CD4-positive, alpha-beta memory T cell (primary cell): ENCODE data around the gene DGKG. TPM values are rescaled to one million over a fixed set of nuclear protein-coding genes. Genes with fewer than 3 reads are reported as not detected.

Experiments
- CTCF ChIA-PET: fragments of 350-600 bp; sonication (Branson Sonifier 250); formaldehyde crosslinking; loops from one replicate; lab custom pipeline; 2021; ENCODE audit warnings: inconsistent platforms; ENCODE audit not compliant: partially characterized antibody; lab: Charles Lee
- POLR2A ChIA-PET: fragments of 350-600 bp; sonication (Branson Sonifier 250); formaldehyde crosslinking; loops from one replicate; lab custom pipeline; 2021; ENCODE audit not compliant: partially characterized antibody; lab: Charles Lee
- DNase-seq, 5 donors: peaks; one replicate each; pipeline versions ENCODE4 v3.0.0 to v3.0.0-alpha.2; 2020 to 2022; ENCODE audit warnings: mixed read lengths in 1 of 5
- H3K27ac ChIP-seq: one replicate; pipeline ENCODE4 v1.7.0; 2013; ENCODE audit warnings: low read depth, low read length
- H3K27me3 ChIP-seq: 2 replicates; pipeline ENCODE4 v1.7.0; 2013; ENCODE audit warnings: mild to moderate bottlenecking, low read length, moderate library complexity; ENCODE audit not compliant: insufficient read depth
- H3K36me3 ChIP-seq: 2 replicates; pipeline ENCODE4 v1.7.0; 2013; ENCODE audit warnings: mild to moderate bottlenecking, low read length, moderate library complexity; ENCODE audit not compliant: insufficient read depth
- H3K4me1 ChIP-seq: 2 replicates; pipeline ENCODE4 v1.7.0; 2013; ENCODE audit warnings: mild to moderate bottlenecking, low read length, moderate library complexity; ENCODE audit not compliant: insufficient read depth
- H3K4me3 ChIP-seq, 2 donors: one replicate each; pipeline ENCODE4 v1.7.0; 2013; ENCODE audit warnings: low read length in 2 of 2, mild to moderate bottlenecking in 1 of 2
- H3K9me3 ChIP-seq, 2 donors: one replicate each; pipeline ENCODE4 v1.7.0; 2013; ENCODE audit warnings: low read length in 2 of 2, control low read depth in 1 of 2; ENCODE audit not compliant: control insufficient read depth in 1 of 2
- H3K27ac Mint-ChIP-seq, 7 donors: one replicate each; pipeline ENCODE4 v1.8.0; 2020 to 2021; ENCODE audit warnings: mixed read lengths in 7 of 7, mild to moderate bottlenecking in 6 of 7, inconsistent platforms in 3 of 7, moderate library complexity in 3 of 7
- H3K27me3 Mint-ChIP-seq, 2 donors: one replicate each; pipeline ENCODE4 v1.8.0; 2020 to 2021; ENCODE audit warnings: mixed read lengths in 2 of 2
- H3K36me3 Mint-ChIP-seq, 2 donors: one replicate each; pipeline ENCODE4 v1.8.0; 2020 to 2021; ENCODE audit warnings: mixed read lengths in 2 of 2, inconsistent platforms in 1 of 2, mild to moderate bottlenecking in 1 of 2
- H3K4me1 Mint-ChIP-seq, 4 donors: one replicate each; pipeline ENCODE4 v1.8.0; 2020 to 2021; ENCODE audit warnings: mixed read lengths in 4 of 4, mild to moderate bottlenecking in 1 of 4
- H3K4me3 Mint-ChIP-seq, 8 donors: one replicate each; pipeline ENCODE4 v1.8.0; 2020 to 2021; ENCODE audit warnings: mixed read lengths in 8 of 8, mild to moderate bottlenecking in 7 of 8, moderate library complexity in 6 of 8, inconsistent platforms in 3 of 8
- H3K9me3 Mint-ChIP-seq, 8 donors: one replicate each; pipeline ENCODE4 v1.8.0; 2020 to 2021; ENCODE audit warnings: mixed read lengths in 8 of 8, mild to moderate bottlenecking in 5 of 8, inconsistent platforms in 3 of 8, moderate library complexity in 1 of 8
- intact Hi-C: fragments of 100-400 bp; cut with micrococcal nuclease; formaldehyde crosslinking; loops from one replicate; pipeline ENCODE4 v1.15.1; 2023
- polyA plus RNA-seq, 2 donors: library from polyadenylated mRNA; unstranded; fragments of 300-500 nt; fragmentation: Illumina TruSeq; gene quantifications; one replicate each; pipeline ENCODE4 v1.2.3, GENCODE V29; 2021
- total RNA-seq, 2 experiments: library from RNA; stranded (reverse); gene quantifications; one replicate each; pipeline ENCODE4 v1.2.3, GENCODE V29; 2021

DGKG gene
- total and polyA plus RNA-seq, 4 experiments from 2014 or later, result 0.75 TPM; not detected in 3

DNA sequence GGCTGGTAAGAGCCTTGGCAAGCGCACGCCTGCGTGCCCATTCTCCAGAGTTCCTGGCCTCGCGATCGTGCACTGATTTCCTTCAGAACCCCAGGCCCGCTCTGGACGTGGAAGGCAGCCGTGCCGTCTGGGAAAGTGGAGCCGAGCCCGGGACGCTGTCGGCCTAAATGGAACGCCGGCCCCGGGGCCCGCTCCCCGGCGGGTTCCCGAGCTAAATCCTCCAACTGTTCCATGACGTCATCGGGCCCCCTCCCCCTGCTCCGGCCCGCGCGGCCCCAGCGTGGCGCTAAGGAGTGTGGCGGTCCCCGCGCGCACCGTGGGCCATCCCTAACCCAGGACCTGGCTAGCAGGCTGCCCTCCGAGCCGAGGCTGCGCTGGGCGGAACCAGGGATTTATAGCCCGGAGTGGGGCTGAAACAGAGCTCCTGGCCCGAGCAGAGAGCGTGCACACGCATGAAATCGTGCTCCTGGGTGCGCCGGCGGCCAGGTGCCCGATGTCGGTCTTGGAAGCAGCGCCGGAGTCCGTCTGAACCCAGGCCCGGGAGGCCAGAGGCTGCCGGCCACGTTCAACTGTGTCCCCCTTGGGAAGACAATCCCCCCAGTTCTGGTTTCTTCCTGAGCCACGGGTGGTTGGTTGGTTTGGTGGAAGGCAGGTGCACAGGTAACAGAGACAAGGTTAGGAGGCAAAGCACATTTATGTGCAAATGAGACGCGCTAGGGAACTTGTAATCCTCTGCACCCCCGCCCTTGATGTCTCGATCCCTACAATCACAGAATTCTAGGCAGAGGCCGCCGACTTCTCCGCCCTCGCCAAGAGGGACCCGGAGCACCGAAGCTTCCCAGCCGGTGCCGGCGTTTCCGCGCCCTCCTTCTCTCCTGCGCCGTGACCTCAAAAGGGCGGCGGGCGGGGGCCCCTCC is 168.2 kb downstream of the DGKG start:
- H3K27me3 ChIP-seq, result peaks cover 4% of the 10 kb centered on the region
- no peak overlapping the region for H3K27ac ChIP-seq
- CTCF ChIA-PET, result no interaction called here
- Mint-ChIP-seq H3K27me3 (peaks cover 25 to 26% of the 10 kb centered on the region in 2 donors), H3K9me3 (peaks cover 0 to 2% (median 0%) of the 10 kb centered on the region in 8 donors), H3K36me3 (no peaks in the 10 kb centered on the region), H3K27ac (no peak overlapping the region), H3K4me1 (peaks cover 0 to 8% (median 2%) of the 10 kb centered on the region in 4 donors), H3K4me3 (peak overlapping the region in 2 of 8 donors; percentile 14 to 32)
- no peaks in the 10 kb centered on the region for H3K9me3 ChIP-seq
- POLR2A ChIA-PET, result no interaction called here
- H3K4me1 ChIP-seq, result no peaks in the 10 kb centered on the region
- H3K4me3 ChIP-seq, result no peak overlapping the region
- intact Hi-C loops, result no loop called here
- DNase-seq, result no peak
- no peaks in the 10 kb centered on the region for H3K36me3 ChIP-seq

DNA sequence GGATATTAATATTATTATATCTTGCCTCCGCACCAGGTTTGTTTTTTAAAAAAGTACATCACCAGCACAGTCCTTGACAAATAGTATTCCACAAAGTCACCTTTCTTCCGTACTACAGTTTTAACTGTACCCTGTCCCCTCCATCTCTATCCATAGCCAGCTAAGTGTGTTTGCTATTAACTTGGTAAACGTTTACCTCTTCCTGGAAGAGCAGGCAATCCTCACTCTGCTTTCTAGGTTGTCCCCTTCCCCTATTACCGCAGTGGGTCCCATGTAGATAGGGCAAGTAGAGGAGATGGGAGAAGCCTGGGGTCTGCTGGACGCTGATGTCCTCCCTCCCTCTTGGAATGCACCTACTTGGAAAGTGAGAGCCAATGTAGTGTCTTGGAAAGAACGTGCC is 169.2 kb downstream of the DGKG start:
- H3K4me3 ChIP-seq, result no peak overlapping the region
- Mint-ChIP-seq H3K36me3 (no peaks in the 10 kb centered on the region), H3K9me3 (peaks cover 0 to 2% (median 0%) of the 10 kb centered on the region in 8 donors), H3K27me3 (peaks cover 25 to 26% of the 10 kb centered on the region in 2 donors), H3K4me1 (peaks cover 0 to 8% (median 2%) of the 10 kb centered on the region in 4 donors), H3K27ac (no peak overlapping the region), H3K4me3 (no peak overlapping the region)
- POLR2A ChIA-PET, result no interaction called here
- intact Hi-C loops, result no loop called here
- peaks cover 4% of the 10 kb centered on the region for H3K27me3 ChIP-seq
- no peaks in the 10 kb centered on the region for H3K36me3 ChIP-seq
- no peaks in the 10 kb centered on the region for H3K9me3 ChIP-seq
- DNase-seq, result no peak
- H3K27ac ChIP-seq, result no peak overlapping the region
- CTCF ChIA-PET, result no interaction called here
- no peaks in the 10 kb centered on the region for H3K4me1 ChIP-seq

DNA sequence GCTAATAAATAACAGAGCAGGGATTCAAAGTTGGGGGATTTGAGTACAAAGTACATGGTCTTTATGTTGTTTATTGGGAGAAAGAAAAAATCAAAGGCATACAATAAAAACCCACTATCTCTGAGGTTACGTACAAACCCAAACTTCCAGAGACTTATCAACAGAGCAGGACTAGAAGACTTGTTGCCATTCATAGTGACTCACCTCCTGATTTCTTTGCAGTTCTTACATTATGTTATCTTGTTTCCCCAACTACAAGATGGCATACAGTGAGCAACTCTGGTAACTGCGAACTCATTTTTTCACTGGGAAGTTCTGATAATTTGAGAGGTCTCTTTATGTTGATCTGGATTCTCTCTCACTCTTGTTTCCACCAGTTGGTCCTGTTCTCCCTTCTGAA is 172.5 kb downstream of the DGKG start:
- CTCF ChIA-PET, result no interaction called here
- H3K27ac Mint-ChIP-seq, result no peak overlapping the region
- intact Hi-C loops, result no loop called here

GRCh38 chr3:186187401-186188275 is 174.4 kb downstream of the DGKG start:
- intact Hi-C loops, result no loop called here
- Mint-ChIP-seq H3K4me3 (no peak overlapping the region), H3K36me3 (no peaks in the 10 kb centered on the region), H3K4me1 (peaks cover 11 to 16% (median 13%) of the 10 kb centered on the region in 4 donors), H3K27ac (no peak overlapping the region), H3K9me3 (no peaks in the 10 kb centered on the region), H3K27me3 (peaks cover 7 to 10% of the 10 kb centered on the region in 2 donors)
- H3K4me3 ChIP-seq, result no peak overlapping the region
- H3K9me3 ChIP-seq, result no peaks in the 10 kb centered on the region
- no peak for DNase-seq
- H3K4me1 ChIP-seq, result peaks cover 14% of the 10 kb centered on the region
- no peaks in the 10 kb centered on the region for H3K27me3 ChIP-seq
- ChIA-PET CTCF (no interaction called here), POLR2A (no interaction called here)
- no peaks in the 10 kb centered on the region for H3K36me3 ChIP-seq
- H3K27ac ChIP-seq, result no peak overlapping the region

More for the DNA sequence above, 172.5 kb downstream of the DGKG start:
- H3K4me3 Mint-ChIP-seq, result no peak overlapping the region
- H3K27me3 ChIP-seq, result no peaks in the 10 kb centered on the region
- H3K36me3 ChIP-seq, result no peaks in the 10 kb centered on the region
- H3K27me3 Mint-ChIP-seq, result peaks cover 18 to 19% of the 10 kb centered on the region in 2 donors
- POLR2A ChIA-PET, result no interaction called here
- no peaks in the 10 kb centered on the region for H3K9me3 ChIP-seq
- no peak for DNase-seq
- no peak overlapping the region for H3K4me3 ChIP-seq
- H3K4me1 ChIP-seq, result peaks cover 13% of the 10 kb centered on the region
- no peak overlapping the region for H3K27ac ChIP-seq
- H3K9me3 Mint-ChIP-seq, result peaks cover 0 to 1% (median 0%) of the 10 kb centered on the region in 8 donors
- H3K4me1 Mint-ChIP-seq, result peaks cover 11 to 21% (median 14%) of the 10 kb centered on the region in 4 donors
- H3K36me3 Mint-ChIP-seq, result no peaks in the 10 kb centered on the region

DNA sequence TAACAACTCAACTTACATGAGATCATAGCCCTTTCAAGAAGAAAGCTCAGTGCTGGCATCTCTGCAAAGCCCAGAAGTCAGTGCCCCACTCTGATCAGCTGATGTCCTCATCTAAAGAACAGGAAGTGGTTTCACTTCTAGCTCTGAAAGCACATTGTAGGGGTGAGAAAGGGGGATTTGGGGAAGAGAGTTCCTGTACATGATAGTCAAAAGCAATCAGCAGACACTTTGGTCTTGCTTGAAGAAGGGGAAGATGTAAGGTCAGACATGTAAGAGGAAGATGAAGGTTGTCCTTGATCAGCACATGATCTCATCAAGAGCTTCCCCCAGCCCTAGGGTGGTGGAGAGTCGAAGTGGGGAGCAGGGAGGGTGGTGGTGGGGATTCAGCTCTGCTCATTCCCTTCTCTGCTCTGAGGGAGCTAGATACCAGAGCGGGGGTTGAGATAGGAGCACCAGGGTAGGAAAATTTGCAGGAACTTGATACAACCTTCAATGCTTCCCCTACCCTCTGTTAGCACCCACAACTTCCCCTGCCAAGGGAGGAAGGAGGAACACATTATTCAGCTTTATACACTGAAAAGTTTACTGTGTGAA is 176.7 kb downstream of the DGKG start:
- ChIA-PET POLR2A (interaction anchor here (0.6 kb wide), 1 partner anchor 731 kb away, joined by 3 read pairs; no protein-coding TSS in a partner anchor), CTCF (interaction anchor here (1.4 to 1.8 kb wide), 3 partner anchors 202 to 431 kb away, joined by 3 to 5 read pairs (median 3); no protein-coding TSS in a partner anchor)
- no peaks in the 10 kb centered on the region for H3K36me3 Mint-ChIP-seq
- peak overlapping the region in 5 of 8 donors; percentile 0 to 75 (median 65) for H3K4me3 Mint-ChIP-seq
- Histone ChIP-seq H3K27ac (no peak overlapping the region), H3K4me1 (peaks cover 14% of the 10 kb centered on the region), H3K27me3 (no peaks in the 10 kb centered on the region), H3K4me3 (no peak overlapping the region), H3K9me3 (no peaks in the 10 kb centered on the region), H3K36me3 (no peaks in the 10 kb centered on the region)
- H3K27ac Mint-ChIP-seq, result peak overlapping the region in 4 of 7 donors; percentile 1 to 44 (median 8)
- intact Hi-C loops, result no loop called here
- no peaks in the 10 kb centered on the region for H3K9me3 Mint-ChIP-seq
- H3K4me1 Mint-ChIP-seq, result peaks cover 11 to 16% (median 13%) of the 10 kb centered on the region in 4 donors
- DNase-seq, result peak; percentile 10 to 44 (median 21)
- peaks cover 5 to 6% of the 10 kb centered on the region in 2 donors for H3K27me3 Mint-ChIP-seq

DNA sequence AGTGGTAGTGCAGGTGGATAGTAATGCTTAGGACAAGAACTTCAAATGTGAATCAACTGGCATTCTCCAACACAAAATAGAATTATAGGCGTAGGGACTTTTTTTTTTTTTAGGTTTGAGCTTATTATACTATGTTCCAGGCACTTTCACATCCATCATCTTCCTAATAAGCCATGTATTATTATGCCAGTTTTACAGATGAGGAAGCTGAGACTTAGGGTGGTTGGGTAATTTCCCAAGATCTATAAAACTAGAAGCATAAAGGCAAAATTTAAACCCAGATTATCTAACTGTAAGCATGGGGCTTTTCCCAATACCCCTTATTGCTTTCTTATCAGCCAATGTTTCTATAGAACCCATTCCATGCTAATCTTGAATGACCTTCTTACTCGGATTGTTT is 178.0 kb downstream of the DGKG start:
- POLR2A ChIA-PET, result no interaction called here
- no peak overlapping the region for H3K4me3 Mint-ChIP-seq
- intact Hi-C loops, result no loop called here

More for the DNA sequence above, 178.0 kb downstream of the DGKG start:
- no peaks in the 10 kb centered on the region for H3K9me3 ChIP-seq
- CTCF ChIA-PET, result interaction anchor here (1.4 to 1.8 kb wide), 2 partner anchors 355 to 433 kb away, joined by 3 to 5 read pairs; no protein-coding TSS in a partner anchor
- H3K27ac ChIP-seq, result no peak overlapping the region
- H3K4me3 ChIP-seq, result no peak overlapping the region
- peaks cover 14% of the 10 kb centered on the region for H3K4me1 ChIP-seq
- no peaks in the 10 kb centered on the region for H3K36me3 ChIP-seq
- H3K27me3 Mint-ChIP-seq, result no peaks in the 10 kb centered on the region
- no peaks in the 10 kb centered on the region for H3K9me3 Mint-ChIP-seq
- H3K27ac Mint-ChIP-seq, result no peak overlapping the region
- DNase-seq, result no peak
- peaks cover 11 to 16% (median 13%) of the 10 kb centered on the region in 4 donors for H3K4me1 Mint-ChIP-seq
- no peaks in the 10 kb centered on the region for H3K36me3 Mint-ChIP-seq
- no peaks in the 10 kb centered on the region for H3K27me3 ChIP-seq
